HCT116 (cell line): ENCODE measurements around the gene HNRNPL. TPM values are rescaled to one million over a fixed set of nuclear protein-coding genes. Genes with fewer than 3 reads are reported as not detected.

Experiments
- ATAC-seq: fragments of 200-7000 bp; cut with Tn5 transposase; 2 replicates; pipeline ENCODE4 v1.9.1; 2020; ENCODE audit warnings: mild to moderate bottlenecking, moderate library complexity
- BruUV-seq: library from RNA; stranded (reverse); fragments of 400-500 nt; replicated peaks from 2 replicates; lab custom pipeline; 2021; lab: Mats Ljungman, UMichigan
- CTCF ChIA-PET: fragments of 300-600 bp; sonication (Branson Sonifier 250); formaldehyde crosslinking; loops from one replicate; lab custom pipeline; 2021; ENCODE audit warnings: antibody characterized with exemption; lab: Charles Lee
- POLR2A ChIA-PET: fragments of 300-600, 350-600 bp; sonication (Branson Sonifier 250); formaldehyde crosslinking; loops from one replicate; lab custom pipeline; 2021; ENCODE audit warnings: antibody characterized with exemption; lab: Charles Lee
- RAD21 ChIA-PET, 2 experiments: fragments of 300-600 bp; sonication (Branson Sonifier 250); formaldehyde crosslinking; loops; one replicate each; lab custom pipeline; 2023; ENCODE audit warnings: low total read pairs in 2 of 2; ENCODE audit not compliant: uncharacterized antibody in 2 of 2, unreplicated experiment in 2 of 2, low non-redundant PET in 1 of 2; lab: Charles Lee
- DNase-seq: peaks from one replicate; pipeline ENCODE4 v3.0.0-alpha.2; 2010; ENCODE audit warnings: low read depth, low spot score
- H2AFZ ChIP-seq: fragments of 200-600 bp; shearing (Covaris generic), sonication (generic); 2 replicates; pipeline ENCODE4 v1.6.1; 2017; ENCODE audit warnings: low read depth, mixed run types, mixed read lengths, antibody characterized with exemption, low read length; ENCODE audit not compliant: poor library complexity, severe bottlenecking
- H3K27ac ChIP-seq: 2 replicates; pipeline ENCODE4 v1.5.1; 2012; ENCODE audit warnings: low read depth, low read length
- H3K27me3 ChIP-seq: fragments of 200-600 bp; sonication (generic); 2 replicates; pipeline ENCODE4 v1.6.1; 2016; ENCODE audit warnings: mixed run types, low read length, mixed read lengths; ENCODE audit not compliant: insufficient read depth
- H3K36me3 ChIP-seq, 2 experiments: fragments of 200-500 bp in 1 of 2; fragments of 200-600 bp in 1 of 2; sonication (Bioruptor generic) in 1 of 2; sonication (generic) in 1 of 2; 2 replicates each; pipeline versions ENCODE4 v1.5.1 to v1.6.1; 2014 to 2016; ENCODE audit warnings: low read length in 2 of 2, inconsistent platforms in 1 of 2, mixed read lengths in 1 of 2, mixed run types in 1 of 2; ENCODE audit not compliant: insufficient read depth in 2 of 2, control insufficient read depth in 1 of 2
- H3K4me1 ChIP-seq, 2 experiments: fragments of 200-600 bp in 1 of 2; sonication (generic) in 1 of 2; 2 replicates each; pipeline versions ENCODE4 v1.5.1 to v1.6.1; 2012 to 2017; ENCODE audit warnings: low read length in 2 of 2, inconsistent platforms in 1 of 2, mild to moderate bottlenecking in 1 of 2, mixed read lengths in 1 of 2, mixed run types in 1 of 2, moderate library complexity in 1 of 2; ENCODE audit not compliant: insufficient read depth in 2 of 2, control insufficient read depth in 1 of 2
- H3K4me2 ChIP-seq: fragments of 200-600 bp; sonication (generic); 2 replicates; pipeline ENCODE4 v1.6.1; 2017; ENCODE audit warnings: mixed run types, low read length, mixed read lengths
- H3K4me3 ChIP-seq, 2 experiments: fragments of 200-600 bp in 1 of 2; sonication (generic) in 1 of 2; replicated peaks in 1 of 2; 2 replicates each; pipeline ENCODE4 v1.5.1; 2011 to 2016; ENCODE audit warnings: low read length in 2 of 2, control low read depth in 1 of 2, low read depth in 1 of 2, mild to moderate bottlenecking in 1 of 2, mixed read lengths in 1 of 2, mixed run types in 1 of 2
- H3K79me2 ChIP-seq: fragments of 200-600 bp; sonication (generic); 2 replicates; pipeline ENCODE4 v1.6.1; 2017; ENCODE audit warnings: mild to moderate bottlenecking, mixed run types, low read length, moderate library complexity, mixed read lengths; ENCODE audit not compliant: insufficient read depth
- H3K9ac ChIP-seq: fragments of 200-600 bp; sonication (generic); 2 replicates; pipeline ENCODE4 v1.6.1; 2016; ENCODE audit warnings: low read length, mixed read lengths
- H3K9me2 ChIP-seq: fragments of 200-600 bp; sonication (generic), shearing (Covaris generic); 2 replicates; pipeline ENCODE4 v1.6.1; 2017; ENCODE audit warnings: mixed run types, mild to moderate bottlenecking, moderate library complexity; ENCODE audit not compliant: insufficient read depth
- H3K9me3 ChIP-seq, 2 experiments: fragments of 200-500 bp in 1 of 2; fragments of 200-600 bp in 1 of 2; sonication (Bioruptor generic) in 1 of 2; sonication (generic) in 1 of 2; 2 replicates each; pipeline ENCODE4 v1.6.1; 2014 to 2017; ENCODE audit warnings: low read length in 2 of 2, mixed read lengths in 2 of 2, inconsistent platforms in 1 of 2, low read depth in 1 of 2, mild to moderate bottlenecking in 1 of 2, mixed run types in 1 of 2, moderate library complexity in 1 of 2; ENCODE audit not compliant: control insufficient read depth in 1 of 2, insufficient read depth in 1 of 2
- H4K20me1 ChIP-seq: fragments of 200-600 bp; sonication (generic), shearing (Covaris generic); 2 replicates; pipeline ENCODE4 v1.6.1; 2017; ENCODE audit warnings: mixed run types, mild to moderate bottlenecking, moderate library complexity; ENCODE audit not compliant: insufficient read depth
- CEBPB ChIP-seq: IDR thresholded peaks from 2 replicates; pipeline ENCODE4 v1.6.1; 2012; ENCODE audit warnings: low read depth
- EGR1 ChIP-seq: IDR thresholded peaks from 2 replicates; pipeline ENCODE4 v1.6.1; 2012; ENCODE audit warnings: low read depth
- ELF1 ChIP-seq: IDR thresholded peaks from 2 replicates; pipeline ENCODE4 v1.6.1; 2012; ENCODE audit warnings: low read depth, borderline replicate concordance
- EZH2phosphoT487 ChIP-seq: fragments of 200-600 bp; IDR thresholded peaks from 2 replicates; pipeline ENCODE4 v1.6.1; 2018; ENCODE audit warnings: antibody characterized with exemption, borderline replicate concordance
- FOSL1 ChIP-seq: IDR thresholded peaks from 2 replicates; pipeline ENCODE4 v1.6.1; 2012; ENCODE audit warnings: low read depth
- JUND ChIP-seq: IDR thresholded peaks from 2 replicates; pipeline ENCODE4 v1.6.1; 2012
- POLR2A ChIP-seq: IDR thresholded peaks from 2 replicates; pipeline ENCODE4 v1.7.0; 2011; ENCODE audit warnings: borderline replicate concordance; ENCODE audit not compliant: insufficient read depth, insufficient read length; ENCODE audit errors: extremely low read depth
- POLR2AphosphoS5 ChIP-seq: IDR thresholded peaks from 2 replicates; pipeline ENCODE4 v1.6.1; 2011; ENCODE audit warnings: mild to moderate bottlenecking, low read depth, low read length, moderate library complexity
- RAD21 ChIP-seq: IDR thresholded peaks from 2 replicates; pipeline ENCODE4 v1.6.1; 2012; ENCODE audit warnings: low read depth, mild to moderate bottlenecking
- SIN3A ChIP-seq: IDR thresholded peaks from 2 replicates; pipeline ENCODE4 v1.6.1; 2012; ENCODE audit warnings: low read depth
- SP1 ChIP-seq: IDR thresholded peaks from 2 replicates; pipeline ENCODE4 v1.6.1; 2012; ENCODE audit warnings: low read depth
- SRF ChIP-seq: IDR thresholded peaks from 2 replicates; pipeline ENCODE4 v1.6.1; 2012; ENCODE audit warnings: low read depth
- TCF7L2 ChIP-seq: IDR thresholded peaks from 2 replicates; pipeline ENCODE4 v1.7.0; 2011; ENCODE audit warnings: borderline replicate concordance, inconsistent platforms; ENCODE audit not compliant: insufficient read depth, insufficient read length; ENCODE audit errors: extremely low read depth
- YY1 ChIP-seq: IDR thresholded peaks from 2 replicates; pipeline ENCODE4 v1.6.1; 2011; ENCODE audit warnings: low read length, low read depth, moderate library complexity, mild to moderate bottlenecking; ENCODE audit not compliant: insufficient replicate concordance; ENCODE audit errors: extremely low read depth
- ZNF274 ChIP-seq: fragments of 200-500 bp; sonication (Bioruptor generic); IDR thresholded peaks from 2 replicates; pipeline ENCODE4 v1.6.1; 2014; ENCODE audit warnings: mild to moderate bottlenecking, low read depth, low read length, inconsistent platforms
- intact Hi-C: fragments of 100-400 bp; cut with micrococcal nuclease; formaldehyde crosslinking; loops from 2 replicates; pipeline ENCODE4 v1.10.0; 2022
- total RNA-seq: library from RNA; stranded (reverse); gene quantifications from one replicate; pipeline ENCODE4 v1.2.1, GENCODE V29; 2021; ENCODE audit not compliant: unreplicated experiment
- TF ChIP-seq, protein P1 (sequence below): IDR thresholded peaks from 2 replicates; pipeline ENCODE4 v1.6.1; 2012
- TF ChIP-seq, protein P2 (sequence below), 3 experiments: fragments of 200-600 bp in 1 of 3; sonication (generic) in 1 of 3; IDR thresholded peaks in 2 of 3; conservative IDR thresholded peaks in 1 of 3; 2 replicates each; pipeline ENCODE4 v1.5.1; 2012 to 2017; ENCODE audit warnings: low read depth in 2 of 3, low read length in 2 of 3, antibody characterized with exemption in 1 of 3, borderline replicate concordance in 1 of 3, control low read depth in 1 of 3, mild to moderate bottlenecking in 1 of 3, mixed read lengths in 1 of 3, mixed run types in 1 of 3, moderate library complexity in 1 of 3; ENCODE audit not compliant: insufficient read depth in 1 of 3
- TF ChIP-seq, protein P3 (sequence below): IDR thresholded peaks from 2 replicates; pipeline ENCODE4 v1.6.1; 2012

HNRNPL gene
- total RNA-seq, 1 experiment from 2014 or later: 551 TPM

DNA sequence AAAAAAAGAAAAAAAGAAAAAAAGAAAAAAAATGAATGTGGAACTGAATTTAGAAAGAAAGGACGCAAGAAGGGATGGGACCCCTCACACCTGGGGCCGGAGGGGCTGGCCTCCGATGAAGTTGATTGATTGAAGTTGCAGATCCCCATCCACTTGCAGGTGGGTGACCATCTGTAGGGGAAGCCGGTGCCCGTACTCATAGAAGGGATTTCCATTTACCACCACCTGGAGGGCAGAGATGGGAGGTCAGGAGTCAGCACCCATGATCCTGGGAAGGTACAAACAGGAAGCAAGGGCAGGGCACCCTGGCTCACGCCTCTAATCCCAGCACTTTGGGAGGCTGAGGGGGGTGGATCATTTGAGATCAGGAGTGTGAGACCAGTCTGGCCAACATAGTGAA is 43.4 kb downstream of the HNRNPL start:
- H3K4me2 ChIP-seq: no peak overlapping the region
- TF ChIP-seq EGR1: no peak
- TF ChIP-seq CEBPB: no peak
- no peak for TF ChIP-seq POLR2AphosphoS5
- TF ChIP-seq POLR2A: no peak
- TF ChIP-seq, protein P1, sequence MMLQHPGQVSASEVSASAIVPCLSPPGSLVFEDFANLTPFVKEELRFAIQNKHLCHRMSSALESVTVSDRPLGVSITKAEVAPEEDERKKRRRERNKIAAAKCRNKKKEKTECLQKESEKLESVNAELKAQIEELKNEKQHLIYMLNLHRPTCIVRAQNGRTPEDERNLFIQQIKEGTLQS: no peak
- TF ChIP-seq, all 23 proteins: peak for 0
- Histone ChIP-seq H3K27me3 (no peaks in the 10 kb centered on the region), H3K4me3 (no peak overlapping the region), H3K9me3 (no peaks in the 10 kb centered on the region), H3K4me1 (peaks cover 0 to 5% of the 10 kb centered on the region in 2 experiments; a peak in 2 of 4 replicates), H2AFZ (no peak overlapping the region), H3K27ac (no peak overlapping the region), H4K20me1 (no peaks in the 10 kb centered on the region), H3K9ac (no peak overlapping the region), H3K36me3 (no peaks in the 10 kb centered on the region), H3K79me2 (no peaks in the 10 kb centered on the region), H3K9me2 (no peaks in the 10 kb centered on the region)
- CTCF ChIA-PET: no interaction called here
- BruUV-seq: no TSS peak
- intact Hi-C loops: no loop called here
- DNase-seq: no peak
- RAD21 ChIA-PET: no interaction called here
- no peak for ATAC-seq
- POLR2A ChIA-PET: no interaction called here

DNA sequence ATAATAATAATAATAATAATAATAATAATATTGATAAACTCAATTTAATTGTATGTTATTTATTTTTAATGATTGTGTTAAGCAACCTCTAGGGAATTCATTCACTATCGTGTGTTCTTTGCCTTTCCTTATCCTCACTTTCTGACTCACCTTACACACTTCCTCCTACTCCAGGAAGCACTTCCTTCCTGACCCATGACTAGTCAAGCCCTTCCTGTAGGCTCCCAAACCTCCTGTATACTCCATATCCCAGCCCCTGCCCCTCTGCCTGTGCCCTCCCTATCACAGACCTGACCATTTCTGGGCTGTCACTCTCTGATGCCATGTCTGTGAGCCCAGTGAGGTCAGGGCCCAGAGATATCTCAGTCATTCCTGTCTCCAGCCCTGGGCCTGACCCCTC is 44.6 kb downstream of the HNRNPL start:
- no peak overlapping the region for H3K9ac ChIP-seq
- no peak for DNase-seq
- CTCF ChIA-PET: no interaction called here
- TF ChIP-seq SIN3A (no peak), POLR2A (no peak), RAD21 (no peak), EZH2phosphoT487 (no peak), FOSL1 (no peak), ELF1 (no peak; the same call in 1 of the 2 replicates), JUND (no peak), TCF7L2 (no peak), CEBPB (no peak), SRF (no peak), ZNF274 (no peak), SP1 (no peak), YY1 (no peak)
- TF ChIP-seq, protein P2, sequence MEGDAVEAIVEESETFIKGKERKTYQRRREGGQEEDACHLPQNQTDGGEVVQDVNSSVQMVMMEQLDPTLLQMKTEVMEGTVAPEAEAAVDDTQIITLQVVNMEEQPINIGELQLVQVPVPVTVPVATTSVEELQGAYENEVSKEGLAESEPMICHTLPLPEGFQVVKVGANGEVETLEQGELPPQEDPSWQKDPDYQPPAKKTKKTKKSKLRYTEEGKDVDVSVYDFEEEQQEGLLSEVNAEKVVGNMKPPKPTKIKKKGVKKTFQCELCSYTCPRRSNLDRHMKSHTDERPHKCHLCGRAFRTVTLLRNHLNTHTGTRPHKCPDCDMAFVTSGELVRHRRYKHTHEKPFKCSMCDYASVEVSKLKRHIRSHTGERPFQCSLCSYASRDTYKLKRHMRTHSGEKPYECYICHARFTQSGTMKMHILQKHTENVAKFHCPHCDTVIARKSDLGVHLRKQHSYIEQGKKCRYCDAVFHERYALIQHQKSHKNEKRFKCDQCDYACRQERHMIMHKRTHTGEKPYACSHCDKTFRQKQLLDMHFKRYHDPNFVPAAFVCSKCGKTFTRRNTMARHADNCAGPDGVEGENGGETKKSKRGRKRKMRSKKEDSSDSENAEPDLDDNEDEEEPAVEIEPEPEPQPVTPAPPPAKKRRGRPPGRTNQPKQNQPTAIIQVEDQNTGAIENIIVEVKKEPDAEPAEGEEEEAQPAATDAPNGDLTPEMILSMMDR (IDR thresholded peaks at IDR 0.05 in 2 of 3, conservative IDR thresholded peaks at IDR 0.05 in 1 of 3; ENCODE audit: borderline replicate concordance in 1 of 3, insufficient read depth in 1 of 3, low read depth in 2 of 3, low read length in 2 of 3): no peak
- TF ChIP-seq, protein P3, sequence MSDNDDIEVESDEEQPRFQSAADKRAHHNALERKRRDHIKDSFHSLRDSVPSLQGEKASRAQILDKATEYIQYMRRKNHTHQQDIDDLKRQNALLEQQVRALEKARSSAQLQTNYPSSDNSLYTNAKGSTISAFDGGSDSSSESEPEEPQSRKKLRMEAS: no peak

More for the DNA sequence above, 44.6 kb downstream of the HNRNPL start:
- Histone ChIP-seq H3K4me3 (no peak overlapping the region), H4K20me1 (no peaks in the 10 kb centered on the region), H3K4me1 (peaks cover 0 to 5% of the 10 kb centered on the region in 2 experiments; a peak in 2 of 4 replicates), H3K36me3 (no peaks in the 10 kb centered on the region), H3K4me2 (peak overlapping the region; percentile 42), H3K79me2 (no peaks in the 10 kb centered on the region), H3K27ac (no peak overlapping the region), H3K9me2 (no peaks in the 10 kb centered on the region), H3K9me3 (no peaks in the 10 kb centered on the region), H3K27me3 (no peaks in the 10 kb centered on the region), H2AFZ (no peak overlapping the region)
- ChIA-PET RAD21 (no interaction called here), POLR2A (interaction anchor here (1.3 to 1.6 kb wide), 2 partner anchors 18 to 44 kb away, joined by 3 to 11 read pairs; no protein-coding TSS in a partner anchor)
- no TSS peak for BruUV-seq
- intact Hi-C loops: no loop called here
- peak; percentile 30; the same call in 1 of the 2 replicates for ATAC-seq
